GM21360 (cell line): Measurements from ENCODE around the gene CARMIL3.
"Not testable (repeated sequence)": the region's sequence is repeated elsewhere in the genome, so short reads cannot be mapped to it uniquely, and the experiment has no call there.

Experiments used
- ATAC-seq: cut with Tn5 transposase; IDR thresholded peaks from one replicate; pipeline ENCODE4 v1.9.1; 2021; ENCODE audit warnings: mild to moderate bottlenecking, moderate library complexity; ENCODE audit not compliant: unreplicated experiment

CARMIL3 gene

GRCh38 chr14:24038686-24039085, 13.1 kb upstream of the CARMIL3 start:
- no peak for ATAC-seq

GRCh38 chr14:24040692-24041091, 11.1 kb upstream of the CARMIL3 start:
- ATAC-seq: no peak

GRCh38 chr14:24042746-24043145, 9.1 kb upstream of the CARMIL3 start:
- ATAC-seq: no peak

GRCh38 chr14:24049002-24049401, 2.8 kb upstream of the CARMIL3 start:
- ATAC-seq: not testable (repeated sequence)

GRCh38 chr14:24050753-24051152, 1.1 kb upstream of the CARMIL3 start:
- ATAC-seq: not testable (repeated sequence)

GRCh38 chr14:24051176-24051788, 527 bp upstream of the CARMIL3 start:
- ATAC-seq: no peak

GRCh38 chr14:24052656-24053547, 1.1 kb downstream of the CARMIL3 start:
- no peak for ATAC-seq

- no peak for ATAC-seq
Measured at GRCh38 chr14:24053548-24054323, 1.9 kb downstream of the CARMIL3 start.

- no peak for ATAC-seq
Measured at GRCh38 chr14:24054324-24054641, 2.5 kb downstream of the CARMIL3 start.

- no peak for ATAC-seq
Measured at GRCh38 chr14:24054646-24055045, 2.8 kb downstream of the CARMIL3 start.

GRCh38 chr14:24055971-24056799, 4.4 kb downstream of the CARMIL3 start:
- ATAC-seq: no peak

- ATAC-seq: no peak
Measured at GRCh38 chr14:24056800-24057184, 5.0 kb downstream of the CARMIL3 start.

- no peak for ATAC-seq
Measured at GRCh38 chr14:24057271-24057670, 5.5 kb downstream of the CARMIL3 start.

GRCh38 chr14:24057867-24058259, 6.1 kb downstream of the CARMIL3 start:
- ATAC-seq: no peak

GRCh38 chr14:24058260-24058950, 6.6 kb downstream of the CARMIL3 start:
- no peak for ATAC-seq

GRCh38 chr14:24058951-24059475, 7.2 kb downstream of the CARMIL3 start:
- no peak for ATAC-seq

GRCh38 chr14:24059841-24060388, 8.1 kb downstream of the CARMIL3 start:
- no peak for ATAC-seq

GRCh38 chr14:24060443-24060842, 8.6 kb downstream of the CARMIL3 start:
- no peak for ATAC-seq

- no peak for ATAC-seq
Measured at GRCh38 chr14:24060984-24061913, 9.4 kb downstream of the CARMIL3 start.
